ENCODE measurements around the gene DEFB132. TPM values are rescaled to one million over a fixed set of nuclear protein-coding genes. Genes with fewer than 3 reads are reported as not detected.

The DEFB132 gene
- total and polyA plus RNA-seq, 2 experiments from 2014 or later: not detected

DNA sequence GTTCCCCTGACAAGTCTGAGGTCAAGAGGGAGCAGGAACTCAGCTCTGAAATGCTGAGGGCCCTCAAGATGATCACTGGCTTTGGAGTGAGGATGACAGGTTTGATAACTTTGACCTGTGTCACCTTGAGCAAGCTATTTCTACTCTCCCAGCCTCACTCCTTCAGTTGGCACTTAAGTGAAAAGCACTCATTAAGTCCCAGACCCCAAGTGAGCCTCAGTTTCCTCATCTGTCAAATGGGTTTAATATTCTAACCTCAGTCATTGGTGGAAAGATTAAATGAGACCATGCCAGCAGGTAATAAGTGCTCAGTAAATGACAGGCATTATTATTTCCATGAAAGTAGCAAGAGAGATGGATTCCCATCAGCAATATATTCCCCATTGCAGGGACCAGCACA is 14.0 kb downstream of the DEFB132 start (continued):
- TF ChIP-seq, protein P1, sequence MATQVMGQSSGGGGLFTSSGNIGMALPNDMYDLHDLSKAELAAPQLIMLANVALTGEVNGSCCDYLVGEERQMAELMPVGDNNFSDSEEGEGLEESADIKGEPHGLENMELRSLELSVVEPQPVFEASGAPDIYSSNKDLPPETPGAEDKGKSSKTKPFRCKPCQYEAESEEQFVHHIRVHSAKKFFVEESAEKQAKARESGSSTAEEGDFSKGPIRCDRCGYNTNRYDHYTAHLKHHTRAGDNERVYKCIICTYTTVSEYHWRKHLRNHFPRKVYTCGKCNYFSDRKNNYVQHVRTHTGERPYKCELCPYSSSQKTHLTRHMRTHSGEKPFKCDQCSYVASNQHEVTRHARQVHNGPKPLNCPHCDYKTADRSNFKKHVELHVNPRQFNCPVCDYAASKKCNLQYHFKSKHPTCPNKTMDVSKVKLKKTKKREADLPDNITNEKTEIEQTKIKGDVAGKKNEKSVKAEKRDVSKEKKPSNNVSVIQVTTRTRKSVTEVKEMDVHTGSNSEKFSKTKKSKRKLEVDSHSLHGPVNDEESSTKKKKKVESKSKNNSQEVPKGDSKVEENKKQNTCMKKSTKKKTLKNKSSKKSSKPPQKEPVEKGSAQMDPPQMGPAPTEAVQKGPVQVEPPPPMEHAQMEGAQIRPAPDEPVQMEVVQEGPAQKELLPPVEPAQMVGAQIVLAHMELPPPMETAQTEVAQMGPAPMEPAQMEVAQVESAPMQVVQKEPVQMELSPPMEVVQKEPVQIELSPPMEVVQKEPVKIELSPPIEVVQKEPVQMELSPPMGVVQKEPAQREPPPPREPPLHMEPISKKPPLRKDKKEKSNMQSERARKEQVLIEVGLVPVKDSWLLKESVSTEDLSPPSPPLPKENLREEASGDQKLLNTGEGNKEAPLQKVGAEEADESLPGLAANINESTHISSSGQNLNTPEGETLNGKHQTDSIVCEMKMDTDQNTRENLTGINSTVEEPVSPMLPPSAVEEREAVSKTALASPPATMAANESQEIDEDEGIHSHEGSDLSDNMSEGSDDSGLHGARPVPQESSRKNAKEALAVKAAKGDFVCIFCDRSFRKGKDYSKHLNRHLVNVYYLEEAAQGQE (IDR thresholded peaks at IDR 0.05; ENCODE audit: unreplicated experiment): no peak
- TF ChIP-seq STAT1 (IDR thresholded peaks at IDR 0.05; ENCODE audit: unreplicated experiment) (no peak), NANOG (IDR thresholded peaks at IDR 0.05; ENCODE audit: borderline replicate concordance) (no peak), ZNF114 (CRISPR knock-in tag; IDR thresholded peaks at IDR 0.05) (no peak), CREB1 (CRISPR knock-in tag; IDR thresholded peaks at IDR 0.05; ENCODE audit: low read depth) (no peak), POLR2AphosphoS5 (IDR thresholded peaks at IDR 0.05; ENCODE audit: low read depth) (no peak)
- TF ChIP-seq, protein P2, sequence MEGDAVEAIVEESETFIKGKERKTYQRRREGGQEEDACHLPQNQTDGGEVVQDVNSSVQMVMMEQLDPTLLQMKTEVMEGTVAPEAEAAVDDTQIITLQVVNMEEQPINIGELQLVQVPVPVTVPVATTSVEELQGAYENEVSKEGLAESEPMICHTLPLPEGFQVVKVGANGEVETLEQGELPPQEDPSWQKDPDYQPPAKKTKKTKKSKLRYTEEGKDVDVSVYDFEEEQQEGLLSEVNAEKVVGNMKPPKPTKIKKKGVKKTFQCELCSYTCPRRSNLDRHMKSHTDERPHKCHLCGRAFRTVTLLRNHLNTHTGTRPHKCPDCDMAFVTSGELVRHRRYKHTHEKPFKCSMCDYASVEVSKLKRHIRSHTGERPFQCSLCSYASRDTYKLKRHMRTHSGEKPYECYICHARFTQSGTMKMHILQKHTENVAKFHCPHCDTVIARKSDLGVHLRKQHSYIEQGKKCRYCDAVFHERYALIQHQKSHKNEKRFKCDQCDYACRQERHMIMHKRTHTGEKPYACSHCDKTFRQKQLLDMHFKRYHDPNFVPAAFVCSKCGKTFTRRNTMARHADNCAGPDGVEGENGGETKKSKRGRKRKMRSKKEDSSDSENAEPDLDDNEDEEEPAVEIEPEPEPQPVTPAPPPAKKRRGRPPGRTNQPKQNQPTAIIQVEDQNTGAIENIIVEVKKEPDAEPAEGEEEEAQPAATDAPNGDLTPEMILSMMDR (conservative IDR thresholded peaks at IDR 0.05; ENCODE audit: low read depth in 2 of 2): no peak

DNA sequence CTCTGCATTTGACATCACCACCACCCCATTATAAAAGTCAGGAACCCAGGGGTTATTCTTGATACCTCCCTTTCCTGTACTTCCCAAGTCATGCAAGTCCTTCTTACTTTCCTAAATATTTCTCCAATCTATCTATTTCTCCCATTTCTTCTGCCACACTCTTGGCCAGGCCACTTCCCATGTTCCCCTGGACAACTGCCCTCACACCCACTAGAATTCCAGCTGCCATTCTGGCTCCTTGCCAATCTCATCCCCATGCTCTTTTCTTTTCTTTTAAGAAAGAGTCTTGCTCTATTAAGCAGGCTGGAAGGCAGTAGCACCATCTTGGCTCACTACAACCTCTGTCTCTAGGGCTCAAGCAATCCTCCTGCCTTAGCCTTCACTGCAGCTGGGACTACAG is 15.2 kb downstream of the DEFB132 start:
- H3K4me1 ChIP-seq (ENCODE audit: insufficient read depth): no peaks in the 10 kb centered on the region
- H3K9me2 ChIP-seq (ENCODE audit: insufficient read depth): no peaks in the 10 kb centered on the region
- no peaks in the 10 kb centered on the region for H3K79me2 ChIP-seq (replicated peaks; ENCODE audit: insufficient read depth)
- H3K4me3 ChIP-seq: no peak overlapping the region
- ATAC-seq (no peak), DNase-seq (ENCODE audit: low spot score) (no peak)
- H3K36me3 ChIP-seq (ENCODE audit: insufficient read depth): no peaks in the 10 kb centered on the region
- peaks cover 3% of the 10 kb centered on the region; the same call in 1 of the 2 replicates for H3F3A ChIP-seq (replicated peaks; ENCODE audit: low read depth)
- peaks cover 8% of the 10 kb centered on the region; the same call in 1 of the 2 replicates for H3K27me3 ChIP-seq (ENCODE audit: insufficient read depth)
- H2AFZ ChIP-seq: no peak overlapping the region
- H3K27me3 Mint-ChIP-seq (ENCODE audit: insufficient read depth, low read depth, poor library complexity): peaks cover 13% of the 10 kb centered on the region
- H3K27ac ChIP-seq (ENCODE audit: low read depth): no peak overlapping the region
- H3K4me3 Mint-ChIP-seq: no peak overlapping the region
- H3K9me3 Mint-ChIP-seq: no peaks in the 10 kb centered on the region
- peaks cover 33% of the 10 kb centered on the region for H3K36me3 Mint-ChIP-seq (ENCODE audit: low read depth)
- no peak for TF ChIP-seq EZH2phosphoT487 (IDR thresholded peaks at IDR 0.05; ENCODE audit: unreplicated experiment)
- H4K20me1 ChIP-seq (replicated peaks; ENCODE audit: insufficient read depth): peaks cover 8% of the 10 kb centered on the region
- H3K4me2 ChIP-seq: no peak overlapping the region
- H3K4me1 Mint-ChIP-seq: peaks cover 2% of the 10 kb centered on the region
- no peak overlapping the region for H3K27ac Mint-ChIP-seq

DNA sequence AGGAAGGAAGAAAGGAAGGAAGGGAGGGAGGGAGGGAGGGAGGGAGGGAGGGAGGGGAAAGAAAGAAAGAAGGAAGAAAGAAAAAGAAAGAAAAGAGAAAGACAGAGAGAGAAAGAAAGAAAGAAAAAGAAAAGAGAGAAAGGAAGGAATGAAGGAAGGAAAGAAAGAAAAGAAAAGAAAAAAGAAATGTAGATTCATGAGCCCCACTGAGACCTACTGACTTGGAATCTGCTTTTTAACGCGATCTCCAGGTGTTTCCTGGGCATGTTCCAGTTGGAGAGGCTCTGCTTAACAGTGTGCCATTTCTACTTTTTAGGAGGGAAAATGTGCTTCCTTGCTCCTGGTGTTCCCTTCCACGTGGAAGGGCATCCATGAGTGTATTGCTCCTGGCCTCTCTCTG is 16.4 kb downstream of the DEFB132 start:
- Histone ChIP-seq H2AFZ (no peak overlapping the region), H3K36me3 (ENCODE audit: insufficient read depth) (0 out of 2 replicates have a peak, but pooled peaks cover 4% of the 10 kb centered on the region), H3K79me2 (replicated peaks; ENCODE audit: insufficient read depth) (no peaks in the 10 kb centered on the region), H3F3A (replicated peaks; ENCODE audit: low read depth) (peaks cover 11% of the 10 kb centered on the region), H4K20me1 (replicated peaks; ENCODE audit: insufficient read depth) (peaks cover 12% of the 10 kb centered on the region), H3K4me1 (ENCODE audit: insufficient read depth) (peaks cover 6% of the 10 kb centered on the region; the same call in 1 of the 2 replicates), H3K27ac (ENCODE audit: low read depth) (no peak overlapping the region), H3K9me2 (ENCODE audit: insufficient read depth) (no peaks in the 10 kb centered on the region), H3K4me2 (no peak overlapping the region), H3K27me3 (ENCODE audit: insufficient read depth) (peaks cover 1% of the 10 kb centered on the region; the same call in 1 of the 2 replicates), H3K4me3 (no peak overlapping the region)
- Mint-ChIP-seq H3K27ac (no peak overlapping the region), H3K9me3 (0 out of 3 replicates have a peak, but pooled peaks cover 5% of the 10 kb centered on the region), H3K27me3 (ENCODE audit: insufficient read depth, low read depth, poor library complexity) (peaks cover 10% of the 10 kb centered on the region), H3K4me1 (peaks cover 8% of the 10 kb centered on the region), H3K36me3 (ENCODE audit: low read depth) (peaks cover 43% of the 10 kb centered on the region), H3K4me3 (no peak overlapping the region)
- no peak for DNase-seq (ENCODE audit: low spot score)
- no peak for ATAC-seq
- TF ChIP-seq EZH2phosphoT487 (IDR thresholded peaks at IDR 0.05; ENCODE audit: unreplicated experiment): no peak
- no peak for TF ChIP-seq ZNF114 (CRISPR knock-in tag; IDR thresholded peaks at IDR 0.05)
- TF ChIP-seq, protein P2 (conservative IDR thresholded peaks at IDR 0.05; ENCODE audit: low read depth in 2 of 2): no peak
- no peak for TF ChIP-seq CREB1 (CRISPR knock-in tag; IDR thresholded peaks at IDR 0.05; ENCODE audit: low read depth)
- TF ChIP-seq EZH2 (IDR thresholded peaks at IDR 0.05; ENCODE audit: low read depth, unreplicated experiment): no peak

All from GM23338 (cell line).